Omental fat pad (tissue), 4 donors: ENCODE data around the gene KRT84. TPM values are rescaled to one million over a fixed set of nuclear protein-coding genes. Genes with fewer than 3 reads are reported as not detected.

Experiments used
- ATAC-seq: fragments of 150-250 bp; one replicate; pipeline ENCODE4 v1.9.1; 2016; ENCODE audit warnings: mild to moderate bottlenecking, moderate library complexity; ENCODE audit not compliant: low FRiP score
- DNase-seq: peaks from one replicate; pipeline ENCODE4 v3.0.0-alpha.2; 2019; ENCODE audit warnings: low spot score
- CTCF ChIP-seq, 3 donors: fragments of 450-650 bp; IDR thresholded peaks; one replicate each; pipeline ENCODE4 v1.5.1; 2016 to 2017; ENCODE audit warnings: antibody characterized with exemption in 3 of 3, mild to moderate bottlenecking in 3 of 3, moderate library complexity in 2 of 3
- total RNA-seq, 4 donors: library from RNA; depleted of rRNA; stranded (reverse); fragments of >200 nt; gene quantifications; one replicate each; pipeline ENCODE4 v1.1.0, GENCODE V29; 2016

The KRT84 gene
- total RNA-seq, 4 donors from 2014 or later = not detected

- DNase-seq (no peak), ATAC-seq (no peak)
- no peak for TF ChIP-seq CTCF (IDR thresholded peaks at IDR 0.05)
Observed at GRCh38 chr12:52427083-52427482, 41.6 kb upstream of the KRT84 start.

GRCh38 chr12:52426034-52426433, 40.6 kb upstream of the KRT84 start:
- DNase-seq (no peak), ATAC-seq (no peak)
- TF ChIP-seq CTCF (IDR thresholded peaks at IDR 0.05) = no peak

GRCh38 chr12:52425466-52425865, 40.0 kb upstream of the KRT84 start:
- ATAC-seq (no peak), DNase-seq (no peak)
- TF ChIP-seq CTCF (IDR thresholded peaks at IDR 0.05) = no peak

GRCh38 chr12:52423661-52424500, 38.4 kb upstream of the KRT84 start:
- TF ChIP-seq CTCF (IDR thresholded peaks at IDR 0.05) = no peak
- peak; percentile 71 for ATAC-seq
- no peak for DNase-seq

- TF ChIP-seq CTCF (IDR thresholded peaks at IDR 0.05) = no peak
- peak; percentile 37 for ATAC-seq
- no peak for DNase-seq
Observed at GRCh38 chr12:52423035-52423434, 37.6 kb upstream of the KRT84 start.

- no peak for TF ChIP-seq CTCF (IDR thresholded peaks at IDR 0.05)
- DNase-seq (no peak), ATAC-seq (no peak)
Observed at GRCh38 chr12:52419656-52420055, 34.2 kb upstream of the KRT84 start.

GRCh38 chr12:52418576-52419110, 33.2 kb upstream of the KRT84 start:
- DNase-seq (no peak), ATAC-seq (no peak)
- TF ChIP-seq CTCF (IDR thresholded peaks at IDR 0.05) = no peak
